Fibroblast of the aortic adventitia (primary cell): ENCODE data around the gene SMOC2. TPM values are rescaled to one million over a fixed set of nuclear protein-coding genes. Genes with fewer than 3 reads are reported as not detected.

Source experiments
- DNase-seq: peaks from one replicate; pipeline ENCODE4 v3.0.0-alpha.2; 2010; ENCODE audit warnings: low read depth
- H3K4me3 ChIP-seq: 2 replicates; pipeline ENCODE4 v1.5.1; 2011; ENCODE audit warnings: low read depth, mild to moderate bottlenecking, control low read depth, low read length, moderate library complexity
- CTCF ChIP-seq: IDR thresholded peaks from 2 replicates; pipeline ENCODE4 v1.5.1; 2011; ENCODE audit warnings: mild to moderate bottlenecking, low read length, control low read depth, inconsistent platforms; ENCODE audit not compliant: insufficient read depth
- total RNA-seq: library from RNA; depleted of rRNA; stranded (reverse); fragments of >200 nt; gene quantifications from 2 replicates; pipeline ENCODE4 v1.2.3, GENCODE V29; 2012; ENCODE audit warnings: low replicate concordance

The SMOC2 gene
- total RNA-seq, 1 donor: 0.09 TPM

- H3K4me3 ChIP-seq: no peak overlapping the region
- DNase-seq: no peak
- no peak for TF ChIP-seq CTCF
Observed at GRCh38 chr6:168666170-168666569, 225.2 kb downstream of the SMOC2 start.

GRCh38 chr6:168666699-168667427 lies 225.9 kb downstream of the SMOC2 start:
- no peak for DNase-seq
- H3K4me3 ChIP-seq: no peak overlapping the region
- TF ChIP-seq CTCF: no peak

- no peak for DNase-seq
- TF ChIP-seq CTCF: no peak
Observed at GRCh38 chr6:168667428-168667805, 226.4 kb downstream of the SMOC2 start.

GRCh38 chr6:168670401-168670985 lies 229.5 kb downstream of the SMOC2 start:
- TF ChIP-seq CTCF: no peak
- no peak for DNase-seq
- H3K4me3 ChIP-seq: no peak overlapping the region

More at GRCh38 chr6:168667428-168667805, 226.4 kb downstream of the SMOC2 start:
- H3K4me3 ChIP-seq: no peak overlapping the region

- no peak for TF ChIP-seq CTCF
- no peak overlapping the region for H3K4me3 ChIP-seq
- no peak for DNase-seq
Observed at GRCh38 chr6:168671028-168671862, 230.3 kb downstream of the SMOC2 start.

- DNase-seq: no peak
- no peak for TF ChIP-seq CTCF
- H3K4me3 ChIP-seq: no peak overlapping the region
Observed at GRCh38 chr6:168671863-168672546, 231.0 kb downstream of the SMOC2 start.
